Retinal pigment epithelial cell (primary cell): ENCODE data around the gene SNX25.

ENCODE experiments used
- DNase-seq: peaks from one replicate; pipeline ENCODE4 v3.0.0-alpha.2; 2010; ENCODE audit warnings: low read depth
- H3K4me3 ChIP-seq: 2 replicates; pipeline ENCODE4 v1.5.1; 2011; ENCODE audit warnings: mild to moderate bottlenecking, low read length, control low read depth, moderate library complexity
- CTCF ChIP-seq: conservative IDR thresholded peaks from 2 replicates; pipeline ENCODE4 v1.5.1; 2011; ENCODE audit warnings: low read depth, low read length, control low read depth, inconsistent platforms

Gene SNX25

GRCh38 chr4:185222598-185222997 is 13.2 kb downstream of the SNX25 start:
- H3K4me3 ChIP-seq: no peak overlapping the region
- no peak for DNase-seq
- no peak for TF ChIP-seq CTCF

- H3K4me3 ChIP-seq: no peak overlapping the region
- no peak for TF ChIP-seq CTCF
- no peak for DNase-seq
These were observed 15.2 kb downstream of the SNX25 start for GRCh38 chr4:185224597-185224996.

- no peak overlapping the region for H3K4me3 ChIP-seq
- no peak for TF ChIP-seq CTCF
- DNase-seq: no peak
These were observed 16.5 kb downstream of the SNX25 start for GRCh38 chr4:185225940-185226339.

GRCh38 chr4:185227131-185227551 is 17.7 kb downstream of the SNX25 start:
- H3K4me3 ChIP-seq: no peak overlapping the region
- DNase-seq: no peak
- peak; percentile 49 for TF ChIP-seq CTCF

GRCh38 chr4:185227713-185228278 is 18.4 kb downstream of the SNX25 start:
- DNase-seq: no peak
- no peak for TF ChIP-seq CTCF
- H3K4me3 ChIP-seq: no peak overlapping the region

- TF ChIP-seq CTCF: no peak
- H3K4me3 ChIP-seq: no peak overlapping the region
- no peak for DNase-seq
These were observed 19.8 kb downstream of the SNX25 start for GRCh38 chr4:185229021-185229818.

- DNase-seq: no peak
- no peak overlapping the region for H3K4me3 ChIP-seq
- no peak for TF ChIP-seq CTCF
These were observed 23.0 kb downstream of the SNX25 start for GRCh38 chr4:185232370-185232769.
